ENCODE results near the gene CPNE5. TPM values are rescaled to one million over a fixed set of nuclear protein-coding genes. Genes with fewer than 3 reads are reported as not detected.
A peak's percentile ranks its signal among the peaks of the same experiment; 100 is the strongest.

CPNE5 gene
- total RNA-seq, 4 donors from 2014 or later = 0.35 to 5.8 (median 2.9) TPM

DNA sequence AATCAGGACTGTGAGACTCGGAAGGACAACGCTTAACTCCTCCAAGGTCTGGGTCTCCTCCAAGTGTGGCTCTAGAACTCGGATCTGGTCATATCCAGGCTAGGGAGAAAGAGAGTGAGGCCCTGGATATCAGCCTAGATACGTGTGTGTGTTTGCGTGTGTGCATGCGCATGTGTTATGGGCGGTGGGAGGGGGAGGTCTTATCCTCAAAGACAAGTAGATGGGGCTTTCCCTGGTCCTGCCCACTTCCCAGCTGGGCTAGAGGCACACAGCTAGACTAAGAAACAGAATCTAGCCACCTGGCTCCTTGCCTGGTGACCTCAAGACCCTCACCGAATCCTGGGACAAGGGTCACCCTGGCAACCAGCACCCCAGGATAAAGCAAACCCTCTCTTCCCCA lies 13.2 kb downstream of the CPNE5 start:
- Histone ChIP-seq H3K4me1 (peaks cover 0 to 21% (median 0%) of the 10 kb centered on the region in 4 donors), H3K27ac (no peak overlapping the region), H3K27me3 (no peaks in the 10 kb centered on the region), H3K4me3 (no peak overlapping the region), H3K36me3 (no peaks in the 10 kb centered on the region), H3K9me3 (no peaks in the 10 kb centered on the region)
- DNase-seq = no peak
- no peak for TF ChIP-seq POLR2A (IDR thresholded peaks at IDR 0.05)
- TF ChIP-seq, protein P1, sequence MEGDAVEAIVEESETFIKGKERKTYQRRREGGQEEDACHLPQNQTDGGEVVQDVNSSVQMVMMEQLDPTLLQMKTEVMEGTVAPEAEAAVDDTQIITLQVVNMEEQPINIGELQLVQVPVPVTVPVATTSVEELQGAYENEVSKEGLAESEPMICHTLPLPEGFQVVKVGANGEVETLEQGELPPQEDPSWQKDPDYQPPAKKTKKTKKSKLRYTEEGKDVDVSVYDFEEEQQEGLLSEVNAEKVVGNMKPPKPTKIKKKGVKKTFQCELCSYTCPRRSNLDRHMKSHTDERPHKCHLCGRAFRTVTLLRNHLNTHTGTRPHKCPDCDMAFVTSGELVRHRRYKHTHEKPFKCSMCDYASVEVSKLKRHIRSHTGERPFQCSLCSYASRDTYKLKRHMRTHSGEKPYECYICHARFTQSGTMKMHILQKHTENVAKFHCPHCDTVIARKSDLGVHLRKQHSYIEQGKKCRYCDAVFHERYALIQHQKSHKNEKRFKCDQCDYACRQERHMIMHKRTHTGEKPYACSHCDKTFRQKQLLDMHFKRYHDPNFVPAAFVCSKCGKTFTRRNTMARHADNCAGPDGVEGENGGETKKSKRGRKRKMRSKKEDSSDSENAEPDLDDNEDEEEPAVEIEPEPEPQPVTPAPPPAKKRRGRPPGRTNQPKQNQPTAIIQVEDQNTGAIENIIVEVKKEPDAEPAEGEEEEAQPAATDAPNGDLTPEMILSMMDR (IDR thresholded peaks at IDR 0.05) = no peak

DNA sequence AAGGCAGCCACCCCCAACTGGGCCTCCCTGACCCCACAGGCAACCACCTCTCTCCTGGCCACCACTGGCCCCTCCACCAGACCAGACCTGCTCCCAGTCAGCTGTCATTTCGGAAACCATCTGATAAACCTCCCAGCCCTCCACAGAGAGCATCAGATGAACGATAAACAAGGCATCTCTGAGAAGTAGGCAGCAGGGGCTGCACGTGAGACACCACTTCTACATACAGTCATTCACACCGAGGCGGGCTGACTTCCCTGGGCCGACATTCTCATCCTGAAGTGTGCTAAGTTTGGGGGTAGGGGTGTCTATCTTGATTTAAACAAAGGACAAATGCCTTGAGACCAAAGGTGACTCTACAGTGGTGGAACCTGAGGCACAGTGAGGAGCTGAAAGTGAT lies 13.8 kb downstream of the CPNE5 start:
- Histone ChIP-seq H3K27ac (no peak overlapping the region), H3K36me3 (no peaks in the 10 kb centered on the region), H3K4me1 (peaks cover 0 to 15% (median 0%) of the 10 kb centered on the region in 4 donors), H3K9me3 (no peaks in the 10 kb centered on the region), H3K27me3 (no peaks in the 10 kb centered on the region), H3K4me3 (no peak overlapping the region)
- TF ChIP-seq, protein P1 (IDR thresholded peaks at IDR 0.05) = no peak
- TF ChIP-seq POLR2A (IDR thresholded peaks at IDR 0.05) = no peak
- no peak for DNase-seq

DNA sequence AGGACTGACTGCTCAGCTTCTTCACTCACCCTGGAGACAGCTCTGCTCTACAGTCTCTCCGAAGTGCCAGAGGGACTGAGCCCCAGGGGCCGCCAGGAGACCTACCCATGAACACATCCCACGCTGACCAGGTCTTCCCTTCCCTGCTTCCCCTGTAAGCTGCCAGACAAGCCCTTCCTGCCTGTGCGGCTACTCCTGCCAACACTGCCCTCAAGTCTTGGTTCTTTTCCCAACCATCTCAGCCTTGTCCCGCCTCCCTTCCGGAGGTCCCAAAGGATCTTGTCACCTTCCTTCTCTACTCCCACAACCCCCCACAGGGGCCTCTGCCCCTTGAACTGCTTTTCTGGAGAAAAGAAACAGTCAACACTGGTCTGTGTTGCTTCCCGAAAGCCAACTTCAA lies 15.0 kb downstream of the CPNE5 start:
- TF ChIP-seq, protein P1 (IDR thresholded peaks at IDR 0.05) = no peak
- TF ChIP-seq POLR2A (IDR thresholded peaks at IDR 0.05) = no peak
- no peaks in the 10 kb centered on the region for H3K9me3 ChIP-seq
- peaks cover 0 to 5% (median 0%) of the 10 kb centered on the region in 4 donors for H3K4me1 ChIP-seq
- H3K27me3 ChIP-seq = no peaks in the 10 kb centered on the region
- no peak overlapping the region for H3K27ac ChIP-seq
- DNase-seq = no peak
- H3K36me3 ChIP-seq = no peaks in the 10 kb centered on the region
- H3K4me3 ChIP-seq = no peak overlapping the region

DNA sequence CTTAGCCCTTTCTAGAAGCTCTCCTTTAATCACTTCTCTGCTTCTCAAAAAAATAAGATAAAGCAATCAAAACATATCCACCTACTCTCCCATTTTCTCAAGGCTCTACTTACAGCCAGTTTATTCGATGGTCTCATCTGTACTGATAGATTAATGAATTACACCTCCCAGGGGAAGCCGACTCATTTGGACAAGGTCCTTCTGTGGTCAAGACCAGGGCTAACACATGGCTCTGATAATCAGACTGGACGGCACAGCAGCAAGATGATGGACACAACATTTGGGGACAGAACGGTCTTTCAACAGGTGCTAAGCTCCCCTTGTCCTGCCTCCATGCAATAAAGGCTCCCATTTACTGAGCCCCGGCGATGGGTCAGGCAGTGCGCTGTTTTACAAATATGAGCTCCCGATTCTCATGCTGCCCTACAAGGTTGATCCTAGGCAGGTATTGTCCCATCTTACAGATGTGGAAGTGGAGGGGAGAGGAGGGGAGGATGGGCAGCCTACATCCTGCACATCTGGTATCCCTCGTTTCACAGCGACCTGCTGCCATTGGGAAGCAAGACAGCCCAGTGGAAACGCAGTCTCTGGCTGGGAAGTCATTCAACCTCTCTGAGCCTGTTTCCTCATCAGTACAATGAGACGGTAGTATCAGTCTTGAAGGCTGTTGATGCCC lies 15.7 kb downstream of the CPNE5 start:
- Histone ChIP-seq H3K27me3 (no peaks in the 10 kb centered on the region), H3K36me3 (no peaks in the 10 kb centered on the region), H3K4me3 (no peak overlapping the region), H3K27ac (peak overlapping the region in 1 of 4 donors; percentile 52), H3K9me3 (no peaks in the 10 kb centered on the region), H3K4me1 (no peaks in the 10 kb centered on the region)
- DNase-seq = no peak
- no peak for TF ChIP-seq POLR2A (IDR thresholded peaks at IDR 0.05)
- TF ChIP-seq, protein P1 (IDR thresholded peaks at IDR 0.05) = no peak

DNA sequence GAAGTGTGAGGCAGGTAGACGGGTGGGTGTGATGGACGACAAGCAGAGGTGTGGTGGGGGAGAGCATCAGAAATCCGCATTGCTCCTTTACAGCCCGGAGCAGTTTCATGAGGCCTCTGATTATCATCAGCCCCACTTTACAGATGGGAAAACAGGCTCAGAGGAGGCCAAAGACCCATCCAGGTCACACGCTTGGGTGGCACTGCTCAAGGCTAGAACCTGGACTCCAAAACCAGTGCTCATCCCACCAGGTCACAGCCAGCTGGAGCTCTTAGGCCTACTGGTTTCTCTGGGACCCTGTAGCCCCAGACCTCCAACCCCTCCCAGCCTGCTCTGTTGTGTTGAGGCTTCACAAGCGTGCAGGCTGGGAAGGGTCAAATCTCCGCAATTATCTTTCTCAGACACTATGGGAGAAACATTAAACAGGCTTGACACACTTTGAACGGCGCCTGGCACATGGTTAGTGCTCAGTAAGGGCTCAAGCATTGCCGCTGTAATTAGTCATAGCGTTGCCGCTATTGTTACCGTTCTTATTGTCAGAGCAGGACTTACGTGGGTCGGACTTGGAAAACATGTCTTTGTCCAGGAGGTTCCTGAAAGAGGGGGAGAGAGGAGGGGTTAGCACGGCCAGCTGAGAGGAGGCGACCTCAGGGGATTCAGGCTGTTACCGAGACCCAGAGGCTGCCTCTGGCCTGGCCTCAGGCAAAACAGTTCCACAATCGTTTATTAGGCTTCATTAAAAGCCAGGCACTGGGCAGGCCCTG lies 16.6 kb downstream of the CPNE5 start:
- H3K27me3 ChIP-seq = no peaks in the 10 kb centered on the region

More for the DNA sequence above, 16.6 kb downstream of the CPNE5 start:
- no peak overlapping the region for H3K4me3 ChIP-seq
- H3K27ac ChIP-seq = peak overlapping the region in 2 of 4 donors; percentile 35 to 52
- TF ChIP-seq, protein P1 (IDR thresholded peaks at IDR 0.05) = no peak
- no peak for TF ChIP-seq POLR2A (IDR thresholded peaks at IDR 0.05)
- no peaks in the 10 kb centered on the region for H3K36me3 ChIP-seq
- H3K9me3 ChIP-seq = no peaks in the 10 kb centered on the region
- H3K4me1 ChIP-seq = no peaks in the 10 kb centered on the region
- DNase-seq = no peak

All from Peyer's patch (tissue), 4 donors.